ENCODE measurements around the gene EBF3. TPM values are rescaled to one million over a fixed set of nuclear protein-coding genes. Genes with fewer than 3 reads are reported as not detected.
A peak's percentile ranks its signal among the peaks of the same experiment; 100 is the strongest.

The EBF3 gene
- total RNA-seq, 1 donor from 2014 or later, result 0.53 TPM

GRCh38 chr10:129960481-129961156 is 3.5 kb downstream of the EBF3 start:
- H3K36me3 ChIP-seq, result no peaks in the 10 kb centered on the region
- no peak for ATAC-seq
- H3K9me3 ChIP-seq, result no peaks in the 10 kb centered on the region
- H3K4me3 ChIP-seq, result no peak overlapping the region
- H3K4me1 ChIP-seq, result peaks cover 36% of the 10 kb centered on the region
- peaks cover 97% of the 10 kb centered on the region for H3K27me3 ChIP-seq (ENCODE audit: low read depth)
- TF ChIP-seq, protein P1, sequence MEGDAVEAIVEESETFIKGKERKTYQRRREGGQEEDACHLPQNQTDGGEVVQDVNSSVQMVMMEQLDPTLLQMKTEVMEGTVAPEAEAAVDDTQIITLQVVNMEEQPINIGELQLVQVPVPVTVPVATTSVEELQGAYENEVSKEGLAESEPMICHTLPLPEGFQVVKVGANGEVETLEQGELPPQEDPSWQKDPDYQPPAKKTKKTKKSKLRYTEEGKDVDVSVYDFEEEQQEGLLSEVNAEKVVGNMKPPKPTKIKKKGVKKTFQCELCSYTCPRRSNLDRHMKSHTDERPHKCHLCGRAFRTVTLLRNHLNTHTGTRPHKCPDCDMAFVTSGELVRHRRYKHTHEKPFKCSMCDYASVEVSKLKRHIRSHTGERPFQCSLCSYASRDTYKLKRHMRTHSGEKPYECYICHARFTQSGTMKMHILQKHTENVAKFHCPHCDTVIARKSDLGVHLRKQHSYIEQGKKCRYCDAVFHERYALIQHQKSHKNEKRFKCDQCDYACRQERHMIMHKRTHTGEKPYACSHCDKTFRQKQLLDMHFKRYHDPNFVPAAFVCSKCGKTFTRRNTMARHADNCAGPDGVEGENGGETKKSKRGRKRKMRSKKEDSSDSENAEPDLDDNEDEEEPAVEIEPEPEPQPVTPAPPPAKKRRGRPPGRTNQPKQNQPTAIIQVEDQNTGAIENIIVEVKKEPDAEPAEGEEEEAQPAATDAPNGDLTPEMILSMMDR (IDR thresholded peaks at IDR 0.05), result no peak
- DNase-seq, result no peak
- intact Hi-C loops (cut with DNase I), result no loop called here
- no peak overlapping the region for H3K27ac ChIP-seq

DNA sequence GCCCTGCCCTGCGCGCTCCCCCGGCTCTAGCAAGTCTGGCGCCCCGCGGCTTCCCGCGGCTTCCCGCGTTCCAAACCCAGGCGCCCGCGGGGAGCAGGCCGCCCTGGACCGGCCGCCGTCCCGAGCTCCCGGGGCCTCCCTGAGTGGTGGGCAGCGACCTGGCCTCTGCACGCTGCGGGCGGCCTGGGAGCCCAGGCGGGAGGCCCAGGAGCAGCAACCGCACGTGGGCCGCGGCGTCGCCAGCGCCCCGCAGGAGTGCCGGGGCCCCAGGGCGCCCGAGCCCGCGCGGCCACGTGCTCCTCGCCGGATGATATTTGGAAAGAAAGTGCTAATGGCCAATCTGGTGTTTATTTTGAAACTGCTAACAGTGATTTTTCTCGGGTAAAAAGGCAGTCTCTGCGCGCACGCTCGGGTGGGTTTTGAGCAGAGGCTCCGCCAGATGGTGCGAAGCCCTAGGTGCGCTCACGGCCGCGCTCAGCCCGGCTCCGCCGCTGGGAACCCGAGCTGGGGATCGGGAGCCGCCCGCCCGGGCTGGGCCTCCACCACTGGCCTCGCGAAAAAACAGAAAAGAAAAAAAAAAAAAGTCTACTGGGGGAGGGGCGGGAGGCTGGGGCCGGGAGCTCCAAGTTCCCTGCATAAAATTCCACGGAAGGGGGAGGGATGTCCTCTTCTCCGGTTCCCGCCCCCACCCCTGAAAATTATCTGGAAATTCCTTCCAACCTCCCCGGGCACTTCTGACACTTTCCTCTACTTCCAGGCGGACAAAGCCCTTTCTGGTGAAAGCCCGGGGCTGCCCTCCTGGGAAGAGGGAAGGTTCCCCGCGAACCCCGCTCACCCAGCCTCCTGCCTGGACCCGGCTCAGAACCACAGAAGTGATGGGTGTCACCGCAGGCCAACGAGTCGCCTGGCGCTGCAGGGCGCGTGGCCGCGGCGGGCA is 4.3 kb downstream of the EBF3 start:
- TF ChIP-seq, protein P1 (IDR thresholded peaks at IDR 0.05), result no peak
- no peak for ATAC-seq

DNA sequence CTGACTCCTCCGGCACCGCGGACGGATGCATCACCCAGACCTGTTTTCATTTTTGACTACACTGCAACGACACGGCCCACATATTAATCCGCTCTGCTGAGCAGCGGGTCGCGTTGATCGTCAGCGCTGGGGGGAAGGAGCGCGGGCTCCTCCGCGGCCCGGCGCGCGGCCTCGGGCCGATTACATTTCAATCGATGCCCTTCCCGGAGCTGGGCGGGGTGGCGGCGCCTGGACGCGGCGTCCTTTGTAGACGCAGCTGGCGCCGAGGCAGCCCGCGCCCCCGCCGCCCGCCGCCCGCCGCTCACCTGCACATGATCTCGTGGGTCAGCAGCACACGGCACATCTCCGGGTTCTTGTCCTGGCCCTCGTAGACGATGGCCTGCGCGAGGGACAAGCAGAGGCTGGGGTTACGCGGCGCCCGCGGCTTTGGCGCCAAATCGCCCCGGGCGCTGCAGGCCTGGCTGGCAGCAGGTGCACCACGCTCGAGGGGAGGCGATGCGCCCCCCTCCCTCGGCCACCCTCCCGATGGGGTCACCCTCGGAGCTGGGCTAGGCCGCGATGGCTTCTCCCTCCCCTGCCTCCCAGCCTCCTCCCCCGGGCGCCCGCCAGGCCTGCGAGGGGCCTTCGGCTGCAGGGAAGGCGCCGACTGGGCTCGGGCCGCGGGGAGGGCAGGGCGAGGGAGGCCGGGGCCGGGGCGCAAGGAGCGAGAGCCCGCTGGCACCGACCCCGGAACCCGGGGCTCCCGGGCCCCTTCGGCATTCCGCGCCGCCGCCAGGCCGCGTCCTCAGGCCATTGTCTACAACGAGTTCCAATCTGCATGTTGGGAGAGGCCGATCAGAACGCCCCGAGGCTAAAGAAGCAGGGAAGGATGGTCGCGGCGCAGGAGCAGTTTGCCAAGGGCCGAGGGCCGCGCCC is 5.2 kb downstream of the EBF3 start:
- Histone ChIP-seq H3K36me3 (no peaks in the 10 kb centered on the region), H3K27me3 (ENCODE audit: low read depth) (peaks cover 95% of the 10 kb centered on the region), H3K4me1 (peaks cover 26% of the 10 kb centered on the region), H3K4me3 (peak overlapping the region; percentile 18), H3K9me3 (no peaks in the 10 kb centered on the region), H3K27ac (no peak overlapping the region)
- ATAC-seq, result no peak
- intact Hi-C loops (cut with DNase I), result no loop called here
- TF ChIP-seq, protein P1 (IDR thresholded peaks at IDR 0.05), result no peak
- DNase-seq, result no peak

More for the DNA sequence above, 4.3 kb downstream of the EBF3 start:
- Histone ChIP-seq H3K4me3 (no peak overlapping the region), H3K9me3 (no peaks in the 10 kb centered on the region), H3K4me1 (peaks cover 30% of the 10 kb centered on the region), H3K36me3 (no peaks in the 10 kb centered on the region), H3K27ac (no peak overlapping the region), H3K27me3 (ENCODE audit: low read depth) (peaks cover 96% of the 10 kb centered on the region)
- DNase-seq, result peak; percentile 29
- intact Hi-C loops (cut with DNase I), result no loop called here

DNA sequence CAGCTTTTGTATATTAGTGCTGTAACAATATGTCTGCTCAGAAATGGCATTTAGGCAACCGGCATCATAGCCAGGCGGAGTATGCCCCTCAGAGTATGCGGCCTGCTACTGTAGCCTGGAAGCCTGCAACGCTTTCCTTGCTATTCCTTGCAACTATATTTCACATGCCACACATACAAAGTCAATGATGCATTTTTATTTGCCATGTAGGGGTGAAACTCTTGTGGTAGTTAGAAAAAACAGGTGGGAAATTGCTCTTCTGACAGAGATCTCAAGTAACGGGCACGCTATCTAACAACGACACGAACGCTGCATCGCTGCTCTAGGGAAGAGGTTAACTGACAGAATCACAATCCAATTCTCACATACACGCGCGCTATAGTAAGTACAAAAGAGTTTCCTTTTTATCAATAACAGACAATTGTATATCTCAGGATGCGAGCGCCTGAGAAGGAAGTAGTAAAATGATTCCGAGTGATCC is 5.9 kb downstream of the EBF3 start:
- H3K4me3 ChIP-seq, result peak overlapping the region; percentile 18
- H3K4me1 ChIP-seq, result peaks cover 25% of the 10 kb centered on the region
- H3K36me3 ChIP-seq, result no peaks in the 10 kb centered on the region
- DNase-seq, result no peak
- TF ChIP-seq, protein P1 (IDR thresholded peaks at IDR 0.05), result no peak
- ATAC-seq, result no peak
- no peak overlapping the region for H3K27ac ChIP-seq
- H3K9me3 ChIP-seq, result no peaks in the 10 kb centered on the region
- H3K27me3 ChIP-seq (ENCODE audit: low read depth), result peaks cover 96% of the 10 kb centered on the region
- intact Hi-C loops (cut with DNase I), result no loop called here

All from lower lobe of right lung (tissue), 2 donors.